ENCODE results near the gene SLC2A5.

The SLC2A5 gene

DNA sequence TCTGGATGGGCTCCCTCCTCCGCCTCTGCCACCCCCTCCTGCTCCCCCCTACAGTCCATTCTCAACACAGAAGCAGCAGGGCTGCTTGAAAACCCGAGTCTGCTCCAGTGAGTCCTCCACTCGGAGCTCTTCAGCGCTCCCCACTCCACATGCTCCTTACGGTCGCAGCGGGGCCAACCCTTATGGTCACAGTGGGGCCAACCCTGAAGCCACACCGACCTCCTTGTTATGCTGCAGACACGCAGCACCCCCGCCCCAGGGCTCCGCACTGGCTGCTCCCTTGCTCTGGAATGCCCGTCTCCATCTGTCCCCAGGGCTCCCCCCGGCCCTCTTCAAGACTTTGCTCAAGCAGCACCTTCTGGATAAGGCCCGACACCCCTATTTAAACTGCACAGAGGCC is 36.9 kb upstream of the SLC2A5 start:
- H3K27me3 ChIP-seq (ENCODE audit: insufficient read depth, low read depth, severe bottlenecking), result no peaks in the 10 kb centered on the region
- no peaks in the 10 kb centered on the region for H3K9me3 ChIP-seq (ENCODE audit: severe bottlenecking)
- H3K4me3 ChIP-seq (ENCODE audit: low read depth, low read length), result no peak overlapping the region
- TF ChIP-seq, protein P1, sequence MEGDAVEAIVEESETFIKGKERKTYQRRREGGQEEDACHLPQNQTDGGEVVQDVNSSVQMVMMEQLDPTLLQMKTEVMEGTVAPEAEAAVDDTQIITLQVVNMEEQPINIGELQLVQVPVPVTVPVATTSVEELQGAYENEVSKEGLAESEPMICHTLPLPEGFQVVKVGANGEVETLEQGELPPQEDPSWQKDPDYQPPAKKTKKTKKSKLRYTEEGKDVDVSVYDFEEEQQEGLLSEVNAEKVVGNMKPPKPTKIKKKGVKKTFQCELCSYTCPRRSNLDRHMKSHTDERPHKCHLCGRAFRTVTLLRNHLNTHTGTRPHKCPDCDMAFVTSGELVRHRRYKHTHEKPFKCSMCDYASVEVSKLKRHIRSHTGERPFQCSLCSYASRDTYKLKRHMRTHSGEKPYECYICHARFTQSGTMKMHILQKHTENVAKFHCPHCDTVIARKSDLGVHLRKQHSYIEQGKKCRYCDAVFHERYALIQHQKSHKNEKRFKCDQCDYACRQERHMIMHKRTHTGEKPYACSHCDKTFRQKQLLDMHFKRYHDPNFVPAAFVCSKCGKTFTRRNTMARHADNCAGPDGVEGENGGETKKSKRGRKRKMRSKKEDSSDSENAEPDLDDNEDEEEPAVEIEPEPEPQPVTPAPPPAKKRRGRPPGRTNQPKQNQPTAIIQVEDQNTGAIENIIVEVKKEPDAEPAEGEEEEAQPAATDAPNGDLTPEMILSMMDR (IDR thresholded peaks at IDR 0.05; ENCODE audit: low read depth, low read length), result no peak
- H3K36me3 ChIP-seq, result no peaks in the 10 kb centered on the region; the same call in 1 of the 2 replicates
- DNase-seq, result peak; percentile 37
- no peak overlapping the region for H3K27ac ChIP-seq

DNA sequence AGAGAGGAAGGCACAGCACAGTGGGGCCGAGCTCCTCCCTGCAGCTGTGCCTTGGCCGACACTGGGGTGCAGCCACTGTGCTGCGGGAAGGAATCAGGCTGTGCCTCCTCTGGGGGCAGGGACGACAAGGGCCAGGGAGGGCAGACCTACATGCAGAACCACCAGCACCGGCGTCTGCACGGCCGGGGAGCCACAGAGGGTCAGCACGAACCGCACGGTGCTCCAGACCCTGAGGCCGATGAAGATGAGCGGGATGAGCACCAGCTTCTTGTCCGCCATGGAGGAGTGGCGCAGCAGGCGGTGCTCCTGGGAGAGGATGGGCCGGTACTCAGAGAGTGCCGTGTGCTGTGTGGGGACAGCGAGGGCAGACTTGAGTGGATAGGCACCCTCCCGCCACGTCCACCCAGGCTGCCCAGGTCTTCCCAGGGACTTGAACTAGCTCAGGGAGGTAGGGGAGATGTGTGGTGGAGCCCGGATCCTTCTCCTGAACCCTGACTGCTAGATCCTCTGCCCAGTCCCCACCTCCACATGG is 36.0 kb upstream of the SLC2A5 start:
- TF ChIP-seq, protein P1 (IDR thresholded peaks at IDR 0.05; ENCODE audit: low read depth, low read length), result no peak
- Histone ChIP-seq H3K9me3 (ENCODE audit: severe bottlenecking) (no peaks in the 10 kb centered on the region), H3K4me3 (ENCODE audit: low read depth, low read length) (no peak overlapping the region), H3K27me3 (ENCODE audit: insufficient read depth, low read depth, severe bottlenecking) (no peaks in the 10 kb centered on the region), H3K27ac (no peak overlapping the region), H3K36me3 (no peaks in the 10 kb centered on the region; the same call in 1 of the 2 replicates)
- no peak for DNase-seq

DNA sequence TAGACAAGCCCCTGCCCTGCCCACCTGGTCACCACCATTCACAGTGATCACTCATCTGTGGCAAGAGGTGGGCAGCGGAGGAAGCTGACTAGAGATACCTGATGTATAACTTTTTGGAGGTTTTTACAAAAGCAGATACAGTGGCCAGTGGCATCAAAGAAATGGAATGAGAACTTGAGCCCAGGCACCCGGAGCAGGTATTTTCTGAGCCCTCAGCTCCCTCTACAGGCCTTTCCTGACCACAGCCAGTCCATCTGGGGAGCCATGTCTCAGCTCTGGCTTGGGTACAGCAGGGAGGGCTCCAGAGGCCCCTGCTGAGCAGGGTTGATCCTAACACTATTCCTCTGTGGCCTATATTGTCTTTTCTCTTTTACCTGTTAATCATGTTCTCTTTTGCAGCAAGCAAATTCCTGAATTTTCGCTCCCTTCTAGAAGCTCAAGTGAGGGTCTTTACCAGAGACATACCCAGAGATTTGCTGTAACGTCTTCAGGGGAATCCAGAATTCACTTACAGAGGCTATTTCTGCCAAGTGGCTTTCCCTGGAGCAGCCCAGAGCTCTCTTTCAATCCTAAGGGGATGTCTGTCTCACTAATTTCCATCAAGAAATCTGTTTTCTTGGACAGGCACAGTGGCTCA is 32.2 kb upstream of the SLC2A5 start:
- no peaks in the 10 kb centered on the region for H3K9me3 ChIP-seq (ENCODE audit: severe bottlenecking)
- DNase-seq, result peak; percentile 70

DNA sequence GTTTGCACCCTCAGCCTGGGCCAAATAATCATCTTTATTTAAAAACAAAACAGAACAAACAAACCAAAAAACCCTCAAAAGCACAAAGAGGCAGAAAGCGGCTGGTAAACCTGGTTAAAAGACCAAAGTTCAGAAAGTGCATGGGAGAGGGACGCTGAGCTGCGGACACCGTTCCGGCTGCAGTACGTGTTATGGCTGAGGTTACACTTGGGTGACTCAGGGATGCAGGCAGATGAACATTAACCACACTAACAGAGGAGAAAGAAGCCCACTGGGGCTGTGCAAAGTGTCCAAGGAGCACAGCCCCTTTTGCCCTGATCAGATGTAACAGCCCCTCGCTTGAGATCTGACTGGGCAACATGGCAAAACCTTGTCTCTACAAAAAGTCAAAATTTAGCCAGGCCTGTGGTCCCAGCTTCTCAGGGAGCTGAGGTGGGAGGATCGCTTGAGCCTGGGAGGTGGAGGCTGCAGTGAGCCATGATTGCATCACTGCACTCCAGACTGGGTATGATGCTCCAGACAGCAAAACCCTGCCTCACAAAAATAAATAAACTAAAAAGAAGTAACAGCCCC is 31.1 kb upstream of the SLC2A5 start:
- no peak for DNase-seq
- Histone ChIP-seq H3K36me3 (no peaks in the 10 kb centered on the region), H3K4me3 (ENCODE audit: low read depth, low read length) (no peak overlapping the region), H3K9me3 (ENCODE audit: severe bottlenecking) (peaks cover 8% of the 10 kb centered on the region), H3K27ac (no peak overlapping the region), H3K27me3 (ENCODE audit: insufficient read depth, low read depth, severe bottlenecking) (no peaks in the 10 kb centered on the region)
- TF ChIP-seq, protein P1 (IDR thresholded peaks at IDR 0.05; ENCODE audit: low read depth, low read length), result no peak

More for the DNA sequence above, 32.2 kb upstream of the SLC2A5 start:
- TF ChIP-seq, protein P1 (IDR thresholded peaks at IDR 0.05; ENCODE audit: low read depth, low read length), result peak; percentile 87
- Histone ChIP-seq H3K36me3 (no peaks in the 10 kb centered on the region), H3K27ac (no peak overlapping the region), H3K4me3 (ENCODE audit: low read depth, low read length) (no peak overlapping the region), H3K27me3 (ENCODE audit: insufficient read depth, low read depth, severe bottlenecking) (no peaks in the 10 kb centered on the region)

DNA sequence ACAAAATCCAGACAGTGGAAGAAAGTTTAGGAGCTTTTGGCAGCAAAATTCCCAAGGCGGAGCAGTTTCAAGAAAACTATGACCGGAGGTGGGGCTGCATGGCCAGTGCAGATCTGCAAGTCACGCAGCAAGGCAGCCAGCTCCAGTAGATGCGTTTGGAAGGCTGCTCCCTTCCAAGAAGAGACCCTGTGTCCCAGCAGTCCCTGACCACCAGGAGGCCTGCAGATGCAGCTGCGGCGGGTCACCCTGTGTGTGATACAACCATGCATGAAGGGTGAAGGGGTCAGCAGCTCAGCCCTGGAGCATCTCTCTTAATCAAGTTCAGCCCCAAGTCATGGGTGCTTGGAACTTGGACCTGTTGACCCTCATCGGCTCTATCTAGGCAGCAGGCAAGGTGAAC is 30.1 kb upstream of the SLC2A5 start:
- H3K4me3 ChIP-seq (ENCODE audit: low read depth, low read length), result no peak overlapping the region
- H3K27ac ChIP-seq, result no peak overlapping the region
- peaks cover 10% of the 10 kb centered on the region for H3K9me3 ChIP-seq (ENCODE audit: severe bottlenecking)
- no peaks in the 10 kb centered on the region for H3K27me3 ChIP-seq (ENCODE audit: insufficient read depth, low read depth, severe bottlenecking)
- TF ChIP-seq, protein P1 (IDR thresholded peaks at IDR 0.05; ENCODE audit: low read depth, low read length), result peak; percentile 38
- no peak for DNase-seq
- H3K36me3 ChIP-seq, result no peaks in the 10 kb centered on the region
